ENCODE data around the gene TBC1D21.

The TBC1D21 gene

DNA sequence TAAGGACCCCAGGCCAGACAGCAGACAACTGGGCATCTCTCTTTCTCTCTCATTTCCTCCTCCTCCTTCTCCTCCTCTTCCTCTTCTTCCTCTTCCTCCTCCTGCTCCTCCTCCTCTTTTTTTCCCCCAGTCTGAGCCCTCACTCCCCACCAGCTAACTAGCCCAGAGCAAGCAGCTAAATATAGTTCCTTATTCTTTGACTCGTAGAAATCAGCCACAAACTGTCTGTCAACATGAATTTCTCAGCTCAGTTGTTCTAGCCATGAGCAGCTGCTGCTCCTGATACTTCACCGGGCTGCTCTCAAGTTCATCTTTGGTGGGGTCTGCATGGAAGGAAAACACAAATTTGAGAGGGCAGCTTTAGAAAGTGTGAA lies 33.7 kb downstream of the TBC1D21 start:
- Mint-ChIP-seq H3K4me3 (no peak overlapping the region), H3K36me3 (ENCODE audit: low read depth) (peaks cover 6% of the 10 kb centered on the region), H3K4me1 (peaks cover 20% of the 10 kb centered on the region), H3K27me3 (ENCODE audit: low read depth) (peaks cover 4% of the 10 kb centered on the region), H3K9me3 (no peaks in the 10 kb centered on the region), H3K27ac (peak overlapping the region in 1 of 3 experiments; percentile 37)
- TF ChIP-seq, protein P1, sequence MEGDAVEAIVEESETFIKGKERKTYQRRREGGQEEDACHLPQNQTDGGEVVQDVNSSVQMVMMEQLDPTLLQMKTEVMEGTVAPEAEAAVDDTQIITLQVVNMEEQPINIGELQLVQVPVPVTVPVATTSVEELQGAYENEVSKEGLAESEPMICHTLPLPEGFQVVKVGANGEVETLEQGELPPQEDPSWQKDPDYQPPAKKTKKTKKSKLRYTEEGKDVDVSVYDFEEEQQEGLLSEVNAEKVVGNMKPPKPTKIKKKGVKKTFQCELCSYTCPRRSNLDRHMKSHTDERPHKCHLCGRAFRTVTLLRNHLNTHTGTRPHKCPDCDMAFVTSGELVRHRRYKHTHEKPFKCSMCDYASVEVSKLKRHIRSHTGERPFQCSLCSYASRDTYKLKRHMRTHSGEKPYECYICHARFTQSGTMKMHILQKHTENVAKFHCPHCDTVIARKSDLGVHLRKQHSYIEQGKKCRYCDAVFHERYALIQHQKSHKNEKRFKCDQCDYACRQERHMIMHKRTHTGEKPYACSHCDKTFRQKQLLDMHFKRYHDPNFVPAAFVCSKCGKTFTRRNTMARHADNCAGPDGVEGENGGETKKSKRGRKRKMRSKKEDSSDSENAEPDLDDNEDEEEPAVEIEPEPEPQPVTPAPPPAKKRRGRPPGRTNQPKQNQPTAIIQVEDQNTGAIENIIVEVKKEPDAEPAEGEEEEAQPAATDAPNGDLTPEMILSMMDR (IDR thresholded peaks at IDR 0.05; ENCODE audit: unreplicated experiment in 3 of 3) = no peak

DNA sequence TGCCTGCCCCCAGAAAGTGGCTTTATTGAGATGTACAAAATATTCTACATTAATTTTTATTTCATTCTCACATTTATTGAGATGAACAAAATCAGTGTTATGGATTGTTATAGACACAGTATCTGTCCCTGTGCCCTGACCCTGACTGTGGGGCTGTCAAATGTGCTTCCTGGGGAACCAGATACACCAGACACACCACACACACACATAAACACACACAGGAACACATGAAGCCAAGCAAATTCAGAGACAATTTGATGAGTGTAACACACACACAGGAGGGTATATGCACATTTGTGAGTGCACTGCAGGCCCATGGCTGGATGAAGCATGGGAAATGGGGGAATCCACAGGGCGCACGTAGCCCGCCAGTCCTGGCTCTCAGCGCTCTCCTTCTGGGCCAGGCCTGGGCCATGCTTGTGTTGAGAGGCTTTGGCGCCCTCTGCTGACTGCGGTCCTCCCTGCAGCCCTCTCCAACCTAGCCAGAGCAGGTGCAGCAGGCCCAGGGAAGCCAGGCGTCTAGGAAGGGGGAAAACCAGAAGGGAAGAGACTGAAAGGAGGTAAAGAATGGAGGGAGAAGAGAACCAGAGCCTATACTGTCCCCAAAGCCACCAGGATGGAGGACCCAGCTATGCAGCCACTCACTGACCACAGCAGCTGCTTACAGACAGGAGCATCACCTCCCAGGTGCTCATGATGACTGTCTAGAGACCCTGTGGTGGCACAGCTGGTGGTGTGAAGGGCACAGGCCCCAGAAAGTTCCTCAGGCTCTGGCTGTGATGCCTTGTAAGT lies 34.9 kb downstream of the TBC1D21 start:
- Mint-ChIP-seq H3K27me3 (ENCODE audit: low read depth) (no peaks in the 10 kb centered on the region), H3K4me3 (no peak overlapping the region), H3K27ac (no peak overlapping the region), H3K36me3 (ENCODE audit: low read depth) (peaks cover 6% of the 10 kb centered on the region), H3K4me1 (peaks cover 20% of the 10 kb centered on the region), H3K9me3 (no peaks in the 10 kb centered on the region)
- TF ChIP-seq, protein P1 (IDR thresholded peaks at IDR 0.05; ENCODE audit: unreplicated experiment in 3 of 3) = peak; percentile 87 to 92 (median 90)

DNA sequence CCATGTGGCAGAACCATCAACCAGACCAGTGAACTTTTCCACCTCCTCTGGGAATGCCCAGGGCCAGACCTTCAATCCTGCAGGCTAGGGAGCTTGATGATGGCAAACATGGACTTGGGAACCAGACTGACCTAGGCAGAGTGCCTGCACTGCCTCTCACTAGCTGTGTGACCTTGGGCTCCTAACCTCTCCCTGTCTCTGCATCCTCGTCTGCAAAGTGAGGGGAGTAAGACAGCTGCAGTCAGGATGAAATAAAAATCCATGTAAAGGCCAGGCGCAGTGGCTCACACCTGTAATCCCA lies 35.4 kb downstream of the TBC1D21 start:
- no peak overlapping the region for H3K27ac Mint-ChIP-seq
- no peak overlapping the region for H3K4me3 Mint-ChIP-seq
- H3K36me3 Mint-ChIP-seq (ENCODE audit: low read depth) = peaks cover 6% of the 10 kb centered on the region
- no peaks in the 10 kb centered on the region for H3K9me3 Mint-ChIP-seq
- peaks cover 20% of the 10 kb centered on the region for H3K4me1 Mint-ChIP-seq
- no peaks in the 10 kb centered on the region for H3K27me3 Mint-ChIP-seq (ENCODE audit: low read depth)
- TF ChIP-seq, protein P1 (IDR thresholded peaks at IDR 0.05; ENCODE audit: unreplicated experiment in 3 of 3) = no peak

DNA sequence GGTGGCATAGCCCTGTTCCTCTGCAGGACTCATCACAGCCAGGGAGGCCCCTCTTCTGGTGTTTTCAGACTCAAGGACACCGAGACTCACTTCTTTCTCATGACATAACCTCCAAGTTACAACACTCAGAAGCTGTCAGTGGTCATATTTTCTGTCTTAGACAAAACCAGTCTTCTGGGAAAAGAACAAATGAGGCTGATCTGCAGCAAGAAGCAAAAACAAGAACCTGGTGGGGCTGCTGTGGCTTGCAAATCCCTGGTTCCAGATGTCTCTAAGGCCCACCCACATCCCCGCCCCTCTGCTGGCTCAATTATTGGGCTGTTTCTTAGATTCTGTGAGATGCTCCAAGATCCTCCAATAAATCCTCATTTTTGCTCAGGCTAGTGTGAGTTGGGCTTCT lies 36.3 kb downstream of the TBC1D21 start:
- no peak overlapping the region for H3K27ac Mint-ChIP-seq
- H3K4me1 Mint-ChIP-seq = peaks cover 20% of the 10 kb centered on the region
- no peaks in the 10 kb centered on the region for H3K9me3 Mint-ChIP-seq
- no peaks in the 10 kb centered on the region for H3K27me3 Mint-ChIP-seq (ENCODE audit: low read depth)
- TF ChIP-seq, protein P1 (IDR thresholded peaks at IDR 0.05; ENCODE audit: unreplicated experiment in 3 of 3) = no peak
- H3K4me3 Mint-ChIP-seq = no peak overlapping the region
- H3K36me3 Mint-ChIP-seq (ENCODE audit: low read depth) = peaks cover 3% of the 10 kb centered on the region

DNA sequence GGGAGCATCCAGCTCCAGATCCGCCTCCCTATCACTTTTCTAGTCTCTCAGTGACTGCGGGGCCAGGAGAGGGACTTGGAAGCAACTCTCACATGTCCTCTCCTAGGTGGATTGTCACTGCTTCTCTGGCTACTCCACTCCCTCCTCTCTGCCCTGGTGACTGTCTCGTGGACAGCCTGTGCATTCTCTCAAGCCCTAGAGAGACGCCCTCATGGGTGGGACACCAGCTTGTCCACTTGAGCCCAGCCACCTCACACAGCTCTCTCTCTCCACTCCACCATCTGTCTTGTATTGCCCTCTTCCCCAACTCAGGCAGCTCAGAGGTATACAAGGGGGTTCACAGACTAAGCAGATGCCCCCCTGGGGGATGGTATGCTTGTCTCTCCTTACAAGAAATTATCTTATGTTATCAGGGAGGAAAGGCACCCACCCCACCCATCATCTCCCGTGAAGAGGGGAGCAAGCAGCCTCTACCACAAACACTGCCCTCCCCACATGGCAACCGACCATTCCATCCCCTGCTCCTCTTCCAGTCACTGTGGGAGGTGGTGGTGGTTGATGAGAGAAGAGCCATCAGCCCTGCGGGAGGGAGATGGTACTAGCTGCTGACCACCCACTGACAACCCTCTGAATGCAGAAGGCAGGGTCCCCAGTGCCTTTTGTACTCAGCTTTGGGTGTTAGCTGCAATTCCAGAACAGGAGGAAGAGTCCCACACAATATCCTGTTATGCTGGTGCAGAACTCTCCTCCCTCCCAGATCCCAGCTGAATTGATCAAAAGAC lies 37.3 kb downstream of the TBC1D21 start:
- H3K27ac Mint-ChIP-seq = peak overlapping the region in 1 of 3 experiments; percentile 6

More for the DNA sequence above, 37.3 kb downstream of the TBC1D21 start:
- peaks cover 4% of the 10 kb centered on the region for H3K9me3 Mint-ChIP-seq
- peaks cover 25% of the 10 kb centered on the region for H3K4me1 Mint-ChIP-seq
- no peak overlapping the region for H3K4me3 Mint-ChIP-seq
- no peaks in the 10 kb centered on the region for H3K27me3 Mint-ChIP-seq (ENCODE audit: low read depth)
- peaks cover 3% of the 10 kb centered on the region for H3K36me3 Mint-ChIP-seq (ENCODE audit: low read depth)
- TF ChIP-seq, protein P1 (IDR thresholded peaks at IDR 0.05; ENCODE audit: unreplicated experiment in 3 of 3) = no peak
